ENCODE data around the gene CHCHD5.

- TF ChIP-seq CEBPB (IDR thresholded peaks at IDR 0.05; ENCODE audit: borderline replicate concordance in 1 of 2, low read depth in 2 of 2, low read length in 2 of 2) (no peak), SMAD5 (IDR thresholded peaks at IDR 0.05; ENCODE audit: low read depth) (no peak), GATAD2B (conservative IDR thresholded peaks at IDR 0.05; ENCODE audit: low read depth) (no peak), ZBTB4 (CRISPR knock-in tag; IDR thresholded peaks at IDR 0.05) (no peak), BHLHE40 (IDR thresholded peaks at IDR 0.05; ENCODE audit: borderline replicate concordance in 1 of 2, low read depth in 2 of 2, low read length in 1 of 2) (no peak), USF2 (IDR thresholded peaks at IDR 0.05; ENCODE audit: borderline replicate concordance, low read depth, low read length) (no peak), ZBTB33 (IDR thresholded peaks at IDR 0.05) (no peak), ZZZ3 (IDR thresholded peaks at IDR 0.05; ENCODE audit: control insufficient read depth, insufficient read length, low read depth) (no peak), SRF (IDR thresholded peaks at IDR 0.05; ENCODE audit: low read depth in 2 of 2, low read length in 2 of 2) (no peak), JUND (IDR thresholded peaks at IDR 0.05; ENCODE audit: low read depth, low read length) (no peak), POLR2A (IDR thresholded peaks at IDR 0.05; ENCODE audit: low read depth, low read length) (no peak)
These were observed 42.9 kb downstream of the CHCHD5 start for GRCh38 chr2:112627060-112628040.
